Glutamatergic neuron (in vitro differentiated cells): ENCODE measurements around the gene GIPC3. TPM values are rescaled to one million over a fixed set of nuclear protein-coding genes. Genes with fewer than 3 reads are reported as not detected.

Experiments
- DNase-seq: peaks from one replicate; pipeline ENCODE4 v3.0.0; 2022
- H3K27ac Mint-ChIP-seq: one replicate; pipeline ENCODE4 v1.8.0; 2020; ENCODE audit warnings: mild to moderate bottlenecking, mixed read lengths, inconsistent platforms; ENCODE audit not compliant: unreplicated experiment
- H3K27me3 Mint-ChIP-seq: one replicate; pipeline ENCODE4 v1.8.0; 2020; ENCODE audit warnings: mild to moderate bottlenecking, moderate library complexity, mixed read lengths, inconsistent platforms; ENCODE audit not compliant: unreplicated experiment
- H3K36me3 Mint-ChIP-seq: one replicate; pipeline ENCODE4 v1.8.0; 2020; ENCODE audit warnings: mild to moderate bottlenecking, mixed read lengths, inconsistent platforms; ENCODE audit not compliant: unreplicated experiment
- H3K4me1 Mint-ChIP-seq: one replicate; pipeline ENCODE4 v1.8.0; 2020; ENCODE audit warnings: mild to moderate bottlenecking, low read depth, mixed read lengths, inconsistent platforms; ENCODE audit not compliant: unreplicated experiment
- H3K4me3 Mint-ChIP-seq: one replicate; pipeline ENCODE4 v1.8.0; 2020; ENCODE audit warnings: mild to moderate bottlenecking, mixed read lengths, inconsistent platforms; ENCODE audit not compliant: unreplicated experiment
- H3K9me3 Mint-ChIP-seq: one replicate; pipeline ENCODE4 v1.8.0; 2020; ENCODE audit warnings: mild to moderate bottlenecking, moderate library complexity, mixed read lengths, inconsistent platforms; ENCODE audit not compliant: unreplicated experiment
- CTCF ChIP-seq: fragments of 200-600 bp; sonication (generic); IDR thresholded peaks from one replicate; pipeline ENCODE4 v1.5.0; 2021; ENCODE audit not compliant: partially characterized antibody, unreplicated experiment
- total RNA-seq: library from RNA; stranded (reverse); fragmentation: NEBNext Ultra II Directional; extraction: Animal tissue kit (Norgen Biotek cat#: 25700); gene quantifications from one replicate; pipeline ENCODE4 v1.2.1, GENCODE V29; 2021; ENCODE audit not compliant: unreplicated experiment

GIPC3 gene
- total RNA-seq, 1 donor from 2014 or later = 0.20 TPM

- no peak for DNase-seq
- no peaks in the 10 kb centered on the region for H3K9me3 Mint-ChIP-seq
- H3K4me1 Mint-ChIP-seq = no peaks in the 10 kb centered on the region
- no peak for TF ChIP-seq CTCF
- H3K27ac Mint-ChIP-seq = no peak overlapping the region
- H3K36me3 Mint-ChIP-seq = no peaks in the 10 kb centered on the region
- peaks cover 2% of the 10 kb centered on the region for H3K27me3 Mint-ChIP-seq
- H3K4me3 Mint-ChIP-seq = no peak overlapping the region
These were observed 28.8 kb downstream of the GIPC3 start for GRCh38 chr19:3613818-3614661.

- no peaks in the 10 kb centered on the region for H3K9me3 Mint-ChIP-seq
- H3K4me3 Mint-ChIP-seq = no peak overlapping the region
- no peaks in the 10 kb centered on the region for H3K4me1 Mint-ChIP-seq
- H3K27ac Mint-ChIP-seq = no peak overlapping the region
- no peak for TF ChIP-seq CTCF
- H3K36me3 Mint-ChIP-seq = no peaks in the 10 kb centered on the region
- H3K27me3 Mint-ChIP-seq = peaks cover 2% of the 10 kb centered on the region
- no peak for DNase-seq
These were observed 29.7 kb downstream of the GIPC3 start for GRCh38 chr19:3614858-3615505.

- no peak for DNase-seq
- no peaks in the 10 kb centered on the region for H3K9me3 Mint-ChIP-seq
- no peaks in the 10 kb centered on the region for H3K36me3 Mint-ChIP-seq
- no peak overlapping the region for H3K4me3 Mint-ChIP-seq
- no peak for TF ChIP-seq CTCF
- peaks cover 2% of the 10 kb centered on the region for H3K27me3 Mint-ChIP-seq
- no peak overlapping the region for H3K27ac Mint-ChIP-seq
- no peaks in the 10 kb centered on the region for H3K4me1 Mint-ChIP-seq
These were observed 30.4 kb downstream of the GIPC3 start for GRCh38 chr19:3615524-3616135.

- H3K4me3 Mint-ChIP-seq = no peak overlapping the region
- no peaks in the 10 kb centered on the region for H3K9me3 Mint-ChIP-seq
- no peak overlapping the region for H3K27ac Mint-ChIP-seq
- H3K36me3 Mint-ChIP-seq = no peaks in the 10 kb centered on the region
- peaks cover 3% of the 10 kb centered on the region for H3K27me3 Mint-ChIP-seq
- no peak for TF ChIP-seq CTCF
- no peaks in the 10 kb centered on the region for H3K4me1 Mint-ChIP-seq
- no peak for DNase-seq
These were observed 32.2 kb downstream of the GIPC3 start for GRCh38 chr19:3617463-3617862.
